CD1c-positive myeloid dendritic cell (primary cell): ENCODE measurements around the gene PRPF39.
A peak's percentile ranks its signal among the peaks of the same experiment; 100 is the strongest.

ENCODE experiments used
- DNase-seq: peaks from one replicate; pipeline ENCODE4 v3.0.0-alpha.2; 2016; ENCODE audit errors: extremely low spot score

The PRPF39 gene

GRCh38 chr14:45136399-45136798 lies 52.5 kb downstream of the PRPF39 start:
- no peak for DNase-seq

- DNase-seq: no peak
Observed at GRCh38 chr14:45140661-45141187, 56.8 kb downstream of the PRPF39 start.

GRCh38 chr14:45142083-45142482 lies 58.2 kb downstream of the PRPF39 start:
- DNase-seq: peak; percentile 6

GRCh38 chr14:45144658-45145057 lies 60.7 kb downstream of the PRPF39 start:
- DNase-seq: no peak

- DNase-seq: no peak
Observed at GRCh38 chr14:45145214-45145613, 61.3 kb downstream of the PRPF39 start.

GRCh38 chr14:45149602-45150001 lies 65.7 kb downstream of the PRPF39 start:
- no peak for DNase-seq

GRCh38 chr14:45150386-45150890 lies 66.5 kb downstream of the PRPF39 start:
- DNase-seq: no peak

GRCh38 chr14:45156067-45156466 lies 72.2 kb downstream of the PRPF39 start:
- no peak for DNase-seq
